ENCODE data around the gene PEPD. TPM values are rescaled to one million over a fixed set of nuclear protein-coding genes. Genes with fewer than 3 reads are reported as not detected.
A peak's percentile ranks its signal among the peaks of the same experiment; 100 is the strongest.

PEPD gene
- polyA plus RNA-seq, 3 donors, result 61.5 to 218 (median 171) TPM

GRCh38 chr19:33435706-33436359 is 85.8 kb downstream of the PEPD start:
- Histone ChIP-seq H3K9me3 (replicated peaks in 1 of 2; ENCODE audit: control insufficient read depth in 1 of 2, insufficient read depth in 1 of 2, low read length in 2 of 2) (no peaks in the 10 kb centered on the region), H3K4me2 (replicated peaks; ENCODE audit: extremely low read depth, low read length, poor library complexity, severe bottlenecking) (no peak overlapping the region), H3K9ac (ENCODE audit: insufficient read depth, low read length, poor library complexity, severe bottlenecking) (no peak overlapping the region), H3K27ac (ENCODE audit: low read depth in 1 of 2, low read length in 2 of 2) (no peak overlapping the region), H3K36me3 (replicated peaks in 1 of 2; ENCODE audit: control insufficient read depth in 1 of 2, insufficient read depth in 2 of 2, low read length in 2 of 2) (no peaks in the 10 kb centered on the region), H2AFZ (ENCODE audit: insufficient read depth, low read depth, low read length, poor library complexity, severe bottlenecking) (no peak overlapping the region), H3K4me3 (replicated peaks in 1 of 3; ENCODE audit: low read depth in 2 of 3, low read length in 3 of 3) (no peak overlapping the region), H3K27me3 (ENCODE audit: control insufficient read depth in 2 of 2, insufficient read depth in 2 of 2, low read length in 2 of 2) (no peaks in the 10 kb centered on the region), H3K4me1 (ENCODE audit: control insufficient read depth in 1 of 2, insufficient read depth in 2 of 2, low read length in 2 of 2) (no peaks in the 10 kb centered on the region), H3K79me2 (ENCODE audit: insufficient read depth, low read length) (no peaks in the 10 kb centered on the region), H4K20me1 (ENCODE audit: insufficient read depth, low read length) (no peaks in the 10 kb centered on the region)
- no peak for TF ChIP-seq CTCF (IDR thresholded peaks at IDR 0.05)
- peaks cover under 1% of the 10 kb centered on the region for H3K4me1 Mint-ChIP-seq
- peak overlapping the region in 1 of 7 donors; percentile 33 for H3K27ac Mint-ChIP-seq
- 93% methylated on average over 10 of the region's 11 CpGs for WGBS (ENCODE audit: insufficient coverage)
- H3K9me3 Mint-ChIP-seq, result peaks cover 0 to 3% (median 0%) of the 10 kb centered on the region in 7 donors
- H3K4me3 Mint-ChIP-seq, result no peak overlapping the region
- H3K27me3 Mint-ChIP-seq (ENCODE audit: low read depth in 3 of 3), result peaks cover 2 to 7% (median 3%) of the 10 kb centered on the region in 3 donors
- no peaks in the 10 kb centered on the region for H3K36me3 Mint-ChIP-seq
- no peak for DNase-seq
- intact Hi-C loops (cut with micrococcal nuclease), result no loop called here

DNA sequence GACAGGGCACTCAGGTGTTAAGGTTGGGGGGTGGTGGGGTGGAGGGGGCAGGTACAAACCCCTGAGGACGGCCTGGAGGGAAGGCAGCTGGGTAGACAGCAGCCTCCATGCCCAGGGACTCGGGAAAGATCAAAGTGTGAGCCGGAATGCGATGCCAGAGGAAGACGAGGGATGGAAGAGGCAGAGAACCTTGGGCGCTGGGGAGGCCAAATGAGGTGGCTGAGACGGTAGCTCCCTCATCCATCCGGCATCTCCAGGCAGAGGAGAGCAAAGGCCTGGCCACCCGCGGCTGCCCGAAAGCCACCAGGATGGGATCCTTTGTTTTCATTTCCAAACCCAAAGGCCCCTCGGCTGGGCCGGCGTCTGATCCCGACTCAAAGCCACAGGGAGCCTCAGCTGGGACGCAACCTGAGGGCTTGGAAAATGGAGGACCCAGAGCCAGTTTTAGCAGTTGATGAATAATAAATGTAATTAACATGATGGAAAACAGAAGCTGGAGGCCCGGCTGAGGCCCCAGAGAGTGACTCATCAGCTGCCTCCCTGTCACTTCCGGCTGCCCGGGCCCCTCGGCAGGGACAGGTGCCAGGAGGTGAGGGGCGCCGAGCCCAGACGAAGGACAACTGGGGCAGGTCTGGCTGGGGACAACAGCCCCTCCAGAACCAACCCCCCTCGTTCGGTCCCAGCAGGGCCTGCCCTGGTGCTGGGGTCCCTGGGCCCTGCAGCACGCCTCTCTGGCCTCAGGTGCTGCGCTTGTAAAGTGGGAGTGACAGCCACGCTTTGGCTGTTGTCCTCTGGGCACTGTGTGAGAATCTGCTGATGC is 86.5 kb downstream of the PEPD start:
- Histone ChIP-seq H3K79me2 (ENCODE audit: insufficient read depth, low read length) (no peaks in the 10 kb centered on the region), H3K27me3 (ENCODE audit: control insufficient read depth in 2 of 2, insufficient read depth in 2 of 2, low read length in 2 of 2) (no peaks in the 10 kb centered on the region), H3K4me1 (ENCODE audit: control insufficient read depth in 1 of 2, insufficient read depth in 2 of 2, low read length in 2 of 2) (no peaks in the 10 kb centered on the region), H2AFZ (ENCODE audit: insufficient read depth, low read depth, low read length, poor library complexity, severe bottlenecking) (no peak overlapping the region), H3K27ac (ENCODE audit: low read depth in 1 of 2, low read length in 2 of 2) (no peak overlapping the region), H3K4me3 (replicated peaks in 1 of 3; ENCODE audit: low read depth in 2 of 3, low read length in 3 of 3) (no peak overlapping the region), H3K36me3 (replicated peaks in 1 of 2; ENCODE audit: control insufficient read depth in 1 of 2, insufficient read depth in 2 of 2, low read length in 2 of 2) (no peaks in the 10 kb centered on the region), H3K4me2 (replicated peaks; ENCODE audit: extremely low read depth, low read length, poor library complexity, severe bottlenecking) (no peak overlapping the region), H3K9me3 (replicated peaks in 1 of 2; ENCODE audit: control insufficient read depth in 1 of 2, insufficient read depth in 1 of 2, low read length in 2 of 2) (no peaks in the 10 kb centered on the region), H3K9ac (ENCODE audit: insufficient read depth, low read length, poor library complexity, severe bottlenecking) (no peak overlapping the region), H4K20me1 (ENCODE audit: insufficient read depth, low read length) (no peaks in the 10 kb centered on the region)
- H3K4me1 Mint-ChIP-seq, result peaks cover 4% of the 10 kb centered on the region
- H3K27me3 Mint-ChIP-seq (ENCODE audit: low read depth in 3 of 3), result peaks cover 2 to 8% (median 3%) of the 10 kb centered on the region in 3 donors
- no peak overlapping the region for H3K4me3 Mint-ChIP-seq
- H3K27ac Mint-ChIP-seq, result no peak overlapping the region
- peaks cover 0 to 3% (median 0%) of the 10 kb centered on the region in 7 donors for H3K9me3 Mint-ChIP-seq
- TF ChIP-seq CTCF (IDR thresholded peaks at IDR 0.05), result no peak
- DNase-seq, result no peak
- 91% methylated on average over 23 of the region's 28 CpGs for WGBS (ENCODE audit: insufficient coverage)
- no peaks in the 10 kb centered on the region for H3K36me3 Mint-ChIP-seq
- intact Hi-C loops (cut with micrococcal nuclease), result no loop called here
